Transverse colon (tissue), 4 donors: ENCODE results near the gene NPC1.

Source experiments
- CTCF ChIP-seq, 5 experiments: fragments of 200-600 bp in 3 of 5; fragments of 450-650 bp in 2 of 5; sonication (generic) in 3 of 5; IDR thresholded peaks; 1 replicate in 2 of 5; 2 replicates in 3 of 5; pipeline ENCODE4 v1.5.1; 2016 to 2017; ENCODE audit warnings: antibody characterized with exemption in 5 of 5, inconsistent platforms in 3 of 5, mild to moderate bottlenecking in 2 of 5, moderate library complexity in 1 of 5
- POLR2A ChIP-seq: fragments of 450-650 bp; IDR thresholded peaks from one replicate; pipeline ENCODE4 v1.6.1; 2016; ENCODE audit warnings: antibody characterized with exemption, mild to moderate bottlenecking, moderate library complexity
- POLR2AphosphoS5 ChIP-seq, 3 donors: sonication (generic); formaldehyde crosslinking; IDR thresholded peaks; one replicate each; pipeline ENCODE4 v1.6.1; 2016; ENCODE audit warnings: antibody characterized with exemption in 3 of 3

- TF ChIP-seq CTCF (IDR thresholded peaks at IDR 0.05) (no peak), POLR2A (no peak), POLR2AphosphoS5 (IDR thresholded peaks at IDR 0.05) (no peak)
These were observed 19.6 kb upstream of the NPC1 start for GRCh38 chr18:23605941-23606340.
